ENCODE measurements around the gene AMMECR1. TPM values are rescaled to one million over a fixed set of nuclear protein-coding genes. Genes with fewer than 3 reads are reported as not detected.

Gene AMMECR1
- total and polyA plus RNA-seq, 7 experiments from 2014 or later: 4.4 to 16.7 (median 13.5) TPM

DNA sequence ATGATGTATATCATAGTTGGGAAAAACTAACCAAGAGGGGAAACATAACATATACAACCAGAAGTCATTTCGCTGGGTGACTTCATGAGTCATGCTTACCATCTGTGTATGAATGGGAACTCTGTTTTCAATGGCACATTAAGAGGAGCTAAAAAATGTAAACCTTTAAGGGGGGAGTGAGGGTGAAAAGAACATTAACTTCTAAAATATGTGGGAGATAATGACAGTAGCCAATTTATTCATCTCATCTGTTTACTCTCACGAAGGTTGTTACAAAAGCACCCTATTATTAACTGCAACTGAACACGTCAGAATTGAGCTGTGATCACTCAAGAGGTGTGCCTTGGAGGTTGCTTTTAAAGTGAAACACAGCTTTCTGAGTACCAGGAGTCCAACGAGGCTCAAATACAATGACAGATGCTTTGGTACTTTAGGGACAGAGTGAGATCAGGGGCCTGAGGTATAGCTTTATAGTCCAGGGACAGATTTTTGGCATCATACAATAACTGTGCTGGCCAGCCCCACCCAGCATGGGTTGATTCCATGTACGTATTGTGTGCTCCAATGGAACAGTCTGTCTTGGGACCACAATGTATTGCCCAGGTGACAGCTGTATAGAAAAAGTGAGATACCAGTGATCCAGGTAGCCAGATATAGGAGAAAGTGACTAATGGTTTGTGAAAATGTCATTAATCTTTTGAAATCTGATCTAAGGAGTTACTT is 107.3 kb downstream of the AMMECR1 start:
- Histone ChIP-seq H3K36me3 (ENCODE audit: control insufficient read depth in 2 of 3, insufficient read depth in 3 of 3, low read length in 3 of 3) (no peaks in the 10 kb centered on the region), H3K4me3 (ENCODE audit: low read length) (no peak overlapping the region), H3K27ac (ENCODE audit: low read depth, low read length) (no peak overlapping the region), H3K27me3 (ENCODE audit: control insufficient read depth in 2 of 2, insufficient read depth in 2 of 2, low read length in 2 of 2) (no peaks in the 10 kb centered on the region), H3K9me3 (ENCODE audit: control insufficient read depth in 2 of 3, low read length in 3 of 3) (no peaks in the 10 kb centered on the region), H3K4me1 (ENCODE audit: control insufficient read depth in 2 of 2, insufficient read depth in 2 of 2, low read length in 2 of 2) (no peaks in the 10 kb centered on the region)
- no peaks in the 10 kb centered on the region for H3K9me3 Mint-ChIP-seq
- no peaks in the 10 kb centered on the region for H3K27me3 Mint-ChIP-seq
- H3K27ac Mint-ChIP-seq: no peak overlapping the region
- ChIA-PET CTCF (interaction anchor here (0.6 kb wide), 1 partner anchor 10 kb away, joined by 3 read pairs; no protein-coding TSS in a partner anchor), POLR2A (no interaction called here)
- peaks cover 1 to 7% (median 3%) of the 10 kb centered on the region in 7 donors for H3K4me1 Mint-ChIP-seq
- ATAC-seq (no peak), DNase-seq (no peak)
- peaks cover 0 to 4% (median 1%) of the 10 kb centered on the region in 5 donors for H3K36me3 Mint-ChIP-seq
- intact Hi-C loops (cut with micrococcal nuclease): no loop called here
- H3K4me3 Mint-ChIP-seq: no peak overlapping the region

DNA sequence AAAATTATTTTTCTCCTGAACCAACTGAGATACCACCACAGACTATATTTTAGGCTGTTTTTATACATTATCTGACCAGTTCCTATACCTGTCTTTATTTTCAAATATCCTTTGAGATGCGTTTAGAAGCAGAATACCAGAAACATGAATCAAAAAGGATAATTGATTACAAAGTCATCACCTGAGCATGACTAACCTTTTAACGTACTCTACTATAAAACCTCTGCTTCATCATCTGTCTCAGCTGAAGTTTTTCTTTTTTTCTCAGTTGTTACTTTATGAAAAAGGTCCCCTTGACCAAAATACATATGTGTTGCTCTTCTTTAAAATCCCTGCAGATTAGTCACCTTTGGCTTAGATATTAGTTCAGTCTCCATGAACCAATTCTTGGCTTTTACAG is 109.8 kb downstream of the AMMECR1 start:
- Histone ChIP-seq H3K27ac (ENCODE audit: low read depth, low read length) (no peak overlapping the region), H3K4me3 (ENCODE audit: low read length) (no peak overlapping the region), H3K27me3 (ENCODE audit: control insufficient read depth in 2 of 2, insufficient read depth in 2 of 2, low read length in 2 of 2) (no peaks in the 10 kb centered on the region), H3K9me3 (ENCODE audit: control insufficient read depth in 2 of 3, low read length in 3 of 3) (no peaks in the 10 kb centered on the region), H3K36me3 (ENCODE audit: control insufficient read depth in 2 of 3, insufficient read depth in 3 of 3, low read length in 3 of 3) (no peaks in the 10 kb centered on the region), H3K4me1 (ENCODE audit: control insufficient read depth in 2 of 2, insufficient read depth in 2 of 2, low read length in 2 of 2) (no peaks in the 10 kb centered on the region)
- no peak for DNase-seq
- intact Hi-C loops (cut with micrococcal nuclease): no loop called here
- no peaks in the 10 kb centered on the region for H3K27me3 Mint-ChIP-seq
- no peak overlapping the region for H3K4me3 Mint-ChIP-seq
- no peaks in the 10 kb centered on the region for H3K36me3 Mint-ChIP-seq
- no peaks in the 10 kb centered on the region for H3K9me3 Mint-ChIP-seq
- no peak overlapping the region for H3K27ac Mint-ChIP-seq
- peaks cover 0 to 11% (median 2%) of the 10 kb centered on the region in 7 donors for H3K4me1 Mint-ChIP-seq
- no peak for ATAC-seq
- CTCF ChIA-PET: no interaction called here
- POLR2A ChIA-PET: no interaction called here

GRCh38 chrX:110204986-110205385 is 112.9 kb downstream of the AMMECR1 start:
- intact Hi-C loops (cut with micrococcal nuclease): no loop called here
- Histone ChIP-seq H3K36me3 (ENCODE audit: control insufficient read depth in 2 of 3, insufficient read depth in 3 of 3, low read length in 3 of 3) (no peaks in the 10 kb centered on the region), H3K4me3 (ENCODE audit: low read length) (no peak overlapping the region), H3K4me1 (ENCODE audit: control insufficient read depth in 2 of 2, insufficient read depth in 2 of 2, low read length in 2 of 2) (no peaks in the 10 kb centered on the region), H3K27me3 (ENCODE audit: control insufficient read depth in 2 of 2, insufficient read depth in 2 of 2, low read length in 2 of 2) (no peaks in the 10 kb centered on the region), H3K9me3 (ENCODE audit: control insufficient read depth in 2 of 3, low read length in 3 of 3) (no peaks in the 10 kb centered on the region), H3K27ac (ENCODE audit: low read depth, low read length) (no peak overlapping the region)
- DNase-seq (no peak), ATAC-seq (no peak)
- H3K27ac Mint-ChIP-seq: no peak overlapping the region
- peaks cover 0 to 11% (median 2%) of the 10 kb centered on the region in 7 donors for H3K4me1 Mint-ChIP-seq
- H3K27me3 Mint-ChIP-seq: no peaks in the 10 kb centered on the region
- CTCF ChIA-PET: no interaction called here
- H3K9me3 Mint-ChIP-seq: no peaks in the 10 kb centered on the region
- POLR2A ChIA-PET: no interaction called here
- no peak overlapping the region for H3K4me3 Mint-ChIP-seq
- H3K36me3 Mint-ChIP-seq: peaks cover 0 to 5% (median 0%) of the 10 kb centered on the region in 5 donors

DNA sequence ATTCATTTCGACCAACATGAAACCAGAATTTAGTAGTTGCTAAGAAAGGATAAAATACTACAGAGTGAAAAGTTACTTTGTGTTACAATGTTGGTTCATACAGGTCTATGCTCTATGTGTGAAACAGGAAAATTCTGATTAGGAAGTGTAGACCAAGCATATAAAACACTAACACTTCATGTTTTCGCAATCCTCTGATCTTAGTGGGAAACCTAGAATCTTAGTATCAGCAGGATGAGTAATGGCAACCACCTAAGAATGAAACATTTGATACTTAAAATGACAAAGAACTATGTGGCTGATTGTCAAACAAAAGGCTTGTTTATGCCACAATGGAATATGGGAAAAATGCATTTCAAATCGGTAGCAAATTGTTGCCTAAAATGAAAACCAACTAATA is 116.1 kb downstream of the AMMECR1 start:
- no peaks in the 10 kb centered on the region for H3K27me3 Mint-ChIP-seq
- CTCF ChIA-PET: interaction anchor here (0.7 kb wide), 1 partner anchor 10 kb away, joined by 3 read pairs; no protein-coding TSS in a partner anchor

GRCh38 chrX:110194977-110195376 is 122.9 kb downstream of the AMMECR1 start:
- Mint-ChIP-seq H3K4me1 (peaks cover 0 to 3% (median 0%) of the 10 kb centered on the region in 7 donors), H3K9me3 (no peaks in the 10 kb centered on the region), H3K4me3 (no peak overlapping the region), H3K36me3 (peaks cover 0 to 3% (median 0%) of the 10 kb centered on the region in 5 donors), H3K27me3 (no peaks in the 10 kb centered on the region), H3K27ac (no peak overlapping the region)
- DNase-seq (no peak), ATAC-seq (no peak)
- H3K4me1 ChIP-seq (ENCODE audit: control insufficient read depth in 2 of 2, insufficient read depth in 2 of 2, low read length in 2 of 2): no peaks in the 10 kb centered on the region
- intact Hi-C loops (cut with micrococcal nuclease): no loop called here
- CTCF ChIA-PET: no interaction called here
- H3K36me3 ChIP-seq (ENCODE audit: control insufficient read depth in 2 of 3, insufficient read depth in 3 of 3, low read length in 3 of 3): no peaks in the 10 kb centered on the region
- H3K27ac ChIP-seq (ENCODE audit: low read depth, low read length): no peak overlapping the region
- H3K4me3 ChIP-seq (ENCODE audit: low read length): no peak overlapping the region
- POLR2A ChIA-PET: no interaction called here
- no peaks in the 10 kb centered on the region for H3K27me3 ChIP-seq (ENCODE audit: control insufficient read depth in 2 of 2, insufficient read depth in 2 of 2, low read length in 2 of 2)
- H3K9me3 ChIP-seq (ENCODE audit: control insufficient read depth in 2 of 3, low read length in 3 of 3): no peaks in the 10 kb centered on the region

More for the DNA sequence above, 116.1 kb downstream of the AMMECR1 start:
- DNase-seq (no peak), ATAC-seq (no peak)
- POLR2A ChIA-PET: no interaction called here
- H3K27me3 ChIP-seq (ENCODE audit: control insufficient read depth in 2 of 2, insufficient read depth in 2 of 2, low read length in 2 of 2): no peaks in the 10 kb centered on the region
- H3K9me3 ChIP-seq (ENCODE audit: control insufficient read depth in 2 of 3, low read length in 3 of 3): no peaks in the 10 kb centered on the region
- Mint-ChIP-seq H3K36me3 (peaks cover 0 to 5% (median 0%) of the 10 kb centered on the region in 5 donors), H3K4me1 (peaks cover 0 to 11% (median 0%) of the 10 kb centered on the region in 7 donors), H3K27ac (no peak overlapping the region), H3K4me3 (no peak overlapping the region), H3K9me3 (no peaks in the 10 kb centered on the region)
- H3K4me3 ChIP-seq (ENCODE audit: low read length): no peak overlapping the region
- H3K36me3 ChIP-seq (ENCODE audit: control insufficient read depth in 2 of 3, insufficient read depth in 3 of 3, low read length in 3 of 3): no peaks in the 10 kb centered on the region
- no peak overlapping the region for H3K27ac ChIP-seq (ENCODE audit: low read depth, low read length)
- H3K4me1 ChIP-seq (ENCODE audit: control insufficient read depth in 2 of 2, insufficient read depth in 2 of 2, low read length in 2 of 2): no peaks in the 10 kb centered on the region
- intact Hi-C loops (cut with micrococcal nuclease): no loop called here

DNA sequence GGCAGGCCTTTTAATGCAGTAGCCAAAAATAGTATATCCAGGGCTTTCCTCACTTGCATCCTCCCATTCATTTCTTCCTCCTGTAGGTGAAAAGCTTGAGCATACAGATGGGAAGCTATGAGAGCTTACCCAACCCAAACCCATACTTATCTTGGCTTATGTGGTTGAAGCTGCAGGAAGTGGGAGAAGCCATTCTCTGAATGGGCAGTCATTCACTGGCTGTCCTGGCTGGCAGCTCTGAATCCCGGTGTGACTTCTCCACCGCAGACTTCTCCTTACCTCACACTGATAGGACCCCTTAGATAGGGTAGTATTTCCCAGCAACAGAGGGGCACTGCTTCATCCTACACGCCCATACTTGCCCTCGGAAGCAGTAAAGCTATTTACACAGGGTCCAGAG is 125.4 kb downstream of the AMMECR1 start:
- Mint-ChIP-seq H3K27ac (peak overlapping the region in 1 of 9 donors; percentile 43), H3K36me3 (peaks cover 0 to 8% (median 0%) of the 10 kb centered on the region in 5 donors), H3K4me1 (peaks cover 7 to 23% (median 15%) of the 10 kb centered on the region in 7 donors), H3K9me3 (peaks cover 0 to 3% (median 0%) of the 10 kb centered on the region in 11 donors), H3K27me3 (no peaks in the 10 kb centered on the region), H3K4me3 (no peak overlapping the region)
- Histone ChIP-seq H3K36me3 (ENCODE audit: control insufficient read depth in 2 of 3, insufficient read depth in 3 of 3, low read length in 3 of 3) (no peaks in the 10 kb centered on the region), H3K27me3 (ENCODE audit: control insufficient read depth in 2 of 2, insufficient read depth in 2 of 2, low read length in 2 of 2) (no peaks in the 10 kb centered on the region), H3K4me1 (ENCODE audit: control insufficient read depth in 2 of 2, insufficient read depth in 2 of 2, low read length in 2 of 2) (peaks cover 4 to 7% of the 10 kb centered on the region in 2 donors), H3K27ac (ENCODE audit: low read depth, low read length) (no peak overlapping the region), H3K9me3 (ENCODE audit: control insufficient read depth in 2 of 3, low read length in 3 of 3) (no peaks in the 10 kb centered on the region), H3K4me3 (ENCODE audit: low read length) (no peak overlapping the region)
- intact Hi-C loops (cut with micrococcal nuclease): no loop called here
- no peak for ATAC-seq
- CTCF ChIA-PET: no interaction called here
- DNase-seq: no peak
- POLR2A ChIA-PET: no interaction called here
